A549 (cell line): ENCODE results near the gene TGM3.

Experiments used
- BHLHE40 ChIP-seq: IDR thresholded peaks from 2 replicates; pipeline ENCODE4 v1.6.1; 2012; ENCODE audit warnings: low read depth, low read length, inconsistent platforms
- CEBPB ChIP-seq, 2 experiments: fragments of >200 bp in 1 of 2; sonication (Bioruptor Twin) in 1 of 2; formaldehyde crosslinking in 1 of 2; IDR thresholded peaks; 2 replicates each; pipeline ENCODE4 v1.6.1; 2012 to 2016
- CTCF ChIP-seq: fragments of >200 bp; sonication (Bioruptor Twin); formaldehyde crosslinking; IDR thresholded peaks from 3 replicates; pipeline ENCODE4 v1.5.1; 2016
- POLR2A ChIP-seq: IDR thresholded peaks from 2 replicates; pipeline ENCODE4 v1.6.1; 2012; ENCODE audit warnings: mild to moderate bottlenecking, low read length
- RAD21 ChIP-seq, 2 experiments: fragments of >200 bp in 1 of 2; sonication (Bioruptor Twin) in 1 of 2; formaldehyde crosslinking in 1 of 2; IDR thresholded peaks in 1 of 2; conservative IDR thresholded peaks in 1 of 2; 2 replicates in 1 of 2; 3 replicates in 1 of 2; pipeline ENCODE4 v1.6.1; 2012 to 2018; ENCODE audit warnings: inconsistent platforms in 1 of 2
- RFX5 ChIP-seq: fragments of 450-650 bp; IDR thresholded peaks from 2 replicates; pipeline ENCODE4 v1.7.1; 2014; ENCODE audit warnings: antibody characterized with exemption, mild to moderate bottlenecking, moderate library complexity
- SREBF2 ChIP-seq: fragments of 450-650 bp; IDR thresholded peaks from 2 replicates; pipeline ENCODE4 v1.6.1; 2014; ENCODE audit warnings: mild to moderate bottlenecking, moderate library complexity
- ZFP36 ChIP-seq: fragments of 450-650 bp; IDR thresholded peaks from 2 replicates; pipeline ENCODE4 v1.6.1; 2014; ENCODE audit warnings: borderline replicate concordance; ENCODE audit not compliant: partially characterized antibody
- ZSCAN20 ChIP-seq: fragments of 250-450 bp; sonication (Bioruptor Pico); IDR thresholded peaks from 2 replicates; pipeline ENCODE4 v1.8.0; 2022; ENCODE audit warnings: mild to moderate bottlenecking, moderate library complexity
- TF ChIP-seq, protein P1 (sequence below): IDR thresholded peaks from 2 replicates; pipeline ENCODE4 v1.6.1; 2012
- TF ChIP-seq, protein P2 (sequence below): fragments of 450-650 bp; IDR thresholded peaks from 2 replicates; pipeline ENCODE4 v1.6.1; 2014; ENCODE audit warnings: antibody characterized with exemption

DNA sequence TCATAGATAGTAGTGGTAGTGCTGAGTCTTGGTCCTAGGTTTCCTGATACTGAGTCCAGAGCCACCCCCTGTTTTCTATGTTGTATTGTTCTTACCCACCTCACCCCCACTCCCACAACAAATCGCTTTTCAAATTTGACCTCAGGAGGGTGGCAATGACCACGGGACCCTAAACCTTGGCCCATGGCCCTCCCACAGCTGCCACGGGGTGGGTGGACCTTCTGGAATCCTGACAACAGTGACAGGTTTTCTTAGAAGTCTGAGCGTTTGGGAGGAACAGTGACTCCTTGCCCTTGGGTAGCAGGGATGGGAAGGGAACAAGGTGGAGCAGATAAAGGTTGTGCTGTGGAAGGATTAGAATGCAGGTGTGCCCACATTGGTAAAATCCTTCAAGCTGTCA, 36.9 kb downstream of the TGM3 start:
- no peak for TF ChIP-seq RAD21 (conservative IDR thresholded peaks at IDR 0.05 in 1 of 2, IDR thresholded peaks at IDR 0.05 in 1 of 2)
- no peak for TF ChIP-seq POLR2A
- no peak for TF ChIP-seq BHLHE40
- no peak for TF ChIP-seq RFX5
- TF ChIP-seq, protein P1, sequence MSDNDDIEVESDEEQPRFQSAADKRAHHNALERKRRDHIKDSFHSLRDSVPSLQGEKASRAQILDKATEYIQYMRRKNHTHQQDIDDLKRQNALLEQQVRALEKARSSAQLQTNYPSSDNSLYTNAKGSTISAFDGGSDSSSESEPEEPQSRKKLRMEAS = no peak
- TF ChIP-seq CTCF = no peak
- TF ChIP-seq ZFP36 = no peak
- no peak for TF ChIP-seq CEBPB (IDR thresholded peaks at IDR 0.05)
- TF ChIP-seq SREBF2 = no peak
- no peak for TF ChIP-seq ZSCAN20 (CRISPR knock-in tag)
- TF ChIP-seq, protein P2, sequence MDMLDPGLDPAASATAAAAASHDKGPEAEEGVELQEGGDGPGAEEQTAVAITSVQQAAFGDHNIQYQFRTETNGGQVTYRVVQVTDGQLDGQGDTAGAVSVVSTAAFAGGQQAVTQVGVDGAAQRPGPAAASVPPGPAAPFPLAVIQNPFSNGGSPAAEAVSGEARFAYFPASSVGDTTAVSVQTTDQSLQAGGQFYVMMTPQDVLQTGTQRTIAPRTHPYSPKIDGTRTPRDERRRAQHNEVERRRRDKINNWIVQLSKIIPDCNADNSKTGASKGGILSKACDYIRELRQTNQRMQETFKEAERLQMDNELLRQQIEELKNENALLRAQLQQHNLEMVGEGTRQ = no peak
